Naive B cell (primary cell): ENCODE measurements around the gene C1QTNF9B. TPM values are rescaled to one million over a fixed set of nuclear protein-coding genes. Genes with fewer than 3 reads are reported as not detected.
"Not testable (repeated sequence)": the region's sequence is repeated elsewhere in the genome, so short reads cannot be mapped to it uniquely, and the experiment has no call there.

ENCODE experiments used
- ATAC-seq, 2 donors: fragments of 150-1000 bp; cut with Tn5 transposase; 2 replicates each; pipeline ENCODE4 v1.10.0; 2021; ENCODE audit warnings: low read depth in 2 of 2, mild to moderate bottlenecking in 2 of 2, moderate library complexity in 2 of 2
- DNase-seq: peaks from one replicate; pipeline ENCODE4 v3.0.0; 2022
- H3K27ac Mint-ChIP-seq, 6 donors: one replicate each; pipeline ENCODE4 v1.8.0; 2020 to 2022; ENCODE audit warnings: mild to moderate bottlenecking in 6 of 6, mixed read lengths in 6 of 6, moderate library complexity in 5 of 6, inconsistent platforms in 2 of 6
- H3K27me3 Mint-ChIP-seq, 3 donors: one replicate each; pipeline ENCODE4 v1.8.0; 2021 to 2022; ENCODE audit warnings: mixed read lengths in 3 of 3, mild to moderate bottlenecking in 1 of 3
- H3K36me3 Mint-ChIP-seq, 2 donors: one replicate each; pipeline ENCODE4 v1.8.0; 2020 to 2022; ENCODE audit warnings: mixed read lengths in 2 of 2, inconsistent platforms in 1 of 2, mild to moderate bottlenecking in 1 of 2
- H3K4me1 Mint-ChIP-seq, 3 donors: one replicate each; pipeline ENCODE4 v1.8.0; 2020 to 2022; ENCODE audit warnings: mixed read lengths in 3 of 3, inconsistent platforms in 1 of 3, mild to moderate bottlenecking in 1 of 3, moderate library complexity in 1 of 3
- H3K4me3 Mint-ChIP-seq, 8 donors: one replicate each; pipeline ENCODE4 v1.8.0; 2020 to 2022; ENCODE audit warnings: mild to moderate bottlenecking in 8 of 8, mixed read lengths in 8 of 8, moderate library complexity in 8 of 8, inconsistent platforms in 2 of 8
- H3K9me3 Mint-ChIP-seq, 7 donors: one replicate each; pipeline ENCODE4 v1.8.0; 2020 to 2022; ENCODE audit warnings: mixed read lengths in 7 of 7, mild to moderate bottlenecking in 5 of 7, inconsistent platforms in 2 of 7, moderate library complexity in 1 of 7
- polyA plus RNA-seq, 6 donors: library from polyadenylated mRNA; unstranded; fragments of 300-500 nt; fragmentation: Illumina TruSeq; gene quantifications; one replicate each; pipeline ENCODE4 v1.2.3, GENCODE V29; 2021; ENCODE audit warnings: low read depth in 6 of 6

The C1QTNF9B gene
- polyA plus RNA-seq, 6 donors from 2014 or later: 0.36 to 2.1 TPM; not detected in 4

- no peak overlapping the region for H3K27ac Mint-ChIP-seq
- H3K4me3 Mint-ChIP-seq: no peak overlapping the region
- H3K9me3 Mint-ChIP-seq: peaks cover 0 to 11% (median 0%) of the 10 kb centered on the region in 7 donors
- no peak for DNase-seq
- no peak for ATAC-seq
- no peaks in the 10 kb centered on the region for H3K36me3 Mint-ChIP-seq
- H3K27me3 Mint-ChIP-seq: peaks cover 48 to 64% (median 49%) of the 10 kb centered on the region in 3 donors
- H3K4me1 Mint-ChIP-seq: peaks cover 0 to 6% (median 0%) of the 10 kb centered on the region in 3 donors
Observed at GRCh38 chr13:23915308-23915707, 18.0 kb upstream of the C1QTNF9B start.

GRCh38 chr13:23912469-23912868 lies 15.2 kb upstream of the C1QTNF9B start:
- H3K27me3 Mint-ChIP-seq: peaks cover 36 to 53% (median 45%) of the 10 kb centered on the region in 3 donors
- no peak for ATAC-seq
- H3K9me3 Mint-ChIP-seq: peaks cover 0 to 5% (median 0%) of the 10 kb centered on the region in 7 donors

DNA sequence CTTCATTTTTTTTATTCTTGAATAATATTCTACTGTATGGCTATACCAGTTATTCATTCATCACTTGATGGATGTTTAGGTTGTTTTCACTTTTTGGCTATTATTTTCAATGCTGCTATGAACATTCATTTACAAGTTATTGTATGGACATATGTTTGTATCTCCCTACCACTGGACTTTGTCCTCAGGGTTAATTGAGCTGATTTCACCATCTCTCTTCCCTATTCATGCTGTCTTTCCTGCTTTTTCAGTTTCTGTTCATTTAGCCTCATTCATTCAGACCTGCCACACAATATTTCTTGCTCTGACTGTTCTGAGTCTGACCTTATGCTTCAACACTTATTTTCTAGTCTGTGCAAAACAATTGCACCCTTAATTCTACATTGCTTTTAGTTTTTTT lies 12.3 kb upstream of the C1QTNF9B start:
- H3K4me1 Mint-ChIP-seq: peaks cover 0 to 8% (median 0%) of the 10 kb centered on the region in 3 donors
- no peaks in the 10 kb centered on the region for H3K36me3 Mint-ChIP-seq
- no peak for DNase-seq
- no peak overlapping the region for H3K27ac Mint-ChIP-seq
- no peak for ATAC-seq
- no peak overlapping the region for H3K4me3 Mint-ChIP-seq
- H3K9me3 Mint-ChIP-seq: no peaks in the 10 kb centered on the region
- H3K27me3 Mint-ChIP-seq: peaks cover 25 to 49% (median 32%) of the 10 kb centered on the region in 3 donors

More at GRCh38 chr13:23912469-23912868, 15.2 kb upstream of the C1QTNF9B start:
- Mint-ChIP-seq H3K27ac (no peak overlapping the region), H3K36me3 (no peaks in the 10 kb centered on the region), H3K4me1 (peaks cover 0 to 6% (median 0%) of the 10 kb centered on the region in 3 donors), H3K4me3 (no peak overlapping the region)
- no peak for DNase-seq

DNA sequence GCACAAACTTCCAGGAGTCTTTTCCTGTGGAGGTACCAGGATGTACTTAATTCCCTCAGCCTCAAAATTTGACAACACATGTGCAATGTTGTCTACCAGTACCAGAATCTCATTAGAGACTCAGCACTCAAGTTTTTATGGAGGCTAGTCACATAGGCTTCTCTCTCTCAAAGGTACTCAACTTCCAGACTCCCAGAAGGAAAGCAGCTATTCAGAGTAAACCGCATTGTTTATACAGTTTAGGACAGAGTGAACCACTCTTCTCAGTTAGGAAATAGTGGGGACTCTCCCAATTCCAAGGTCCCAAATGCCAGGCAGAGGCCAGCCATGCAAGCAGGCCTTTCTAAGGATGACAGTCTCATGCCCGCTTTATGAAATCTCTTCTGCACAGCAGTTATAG lies 8.5 kb upstream of the C1QTNF9B start:
- Mint-ChIP-seq H3K9me3 (no peaks in the 10 kb centered on the region), H3K27ac (no peak overlapping the region), H3K4me3 (no peak overlapping the region), H3K36me3 (no peaks in the 10 kb centered on the region), H3K27me3 (peaks cover 35 to 59% (median 46%) of the 10 kb centered on the region in 3 donors), H3K4me1 (peaks cover 2 to 11% (median 5%) of the 10 kb centered on the region in 3 donors)
- ATAC-seq (no peak), DNase-seq (no peak)

DNA sequence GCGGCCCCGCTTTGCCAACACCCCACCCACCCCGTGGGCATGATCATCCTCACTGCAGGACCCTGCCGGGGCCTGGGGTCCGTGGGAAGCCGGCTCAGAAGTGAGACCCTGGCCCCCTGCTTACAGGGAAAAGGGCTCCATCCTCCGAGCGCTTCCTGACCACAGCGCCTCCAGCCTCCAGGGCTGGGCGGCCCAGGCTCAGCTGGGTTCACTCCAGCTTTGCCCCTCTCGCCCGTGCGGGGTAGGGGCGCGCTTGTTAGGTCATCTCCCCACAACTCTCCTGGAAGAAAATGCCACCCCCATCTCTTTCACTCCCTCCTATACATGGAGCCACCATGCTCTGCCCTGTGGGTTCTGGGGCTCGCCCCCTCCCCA lies 6.6 kb upstream of the C1QTNF9B start:
- DNase-seq (no peak), ATAC-seq (peak in 1 of 2 donors; percentile 5)
- Mint-ChIP-seq H3K27me3 (peaks cover 40 to 54% (median 41%) of the 10 kb centered on the region in 3 donors), H3K9me3 (no peaks in the 10 kb centered on the region), H3K36me3 (no peaks in the 10 kb centered on the region), H3K27ac (no peak overlapping the region), H3K4me3 (peak overlapping the region in 3 of 8 donors; percentile 24 to 65 (median 24)), H3K4me1 (peaks cover 2 to 11% (median 5%) of the 10 kb centered on the region in 3 donors)

GRCh38 chr13:23902975-23903905 lies 5.9 kb upstream of the C1QTNF9B start:
- no peaks in the 10 kb centered on the region for H3K36me3 Mint-ChIP-seq
- H3K27ac Mint-ChIP-seq: no peak overlapping the region
- H3K4me1 Mint-ChIP-seq: peaks cover 2 to 11% (median 5%) of the 10 kb centered on the region in 3 donors
- peaks cover 41 to 54% (median 42%) of the 10 kb centered on the region in 3 donors for H3K27me3 Mint-ChIP-seq
- DNase-seq: no peak
- H3K9me3 Mint-ChIP-seq: no peaks in the 10 kb centered on the region
- ATAC-seq: peak in 1 of 2 donors; percentile 4
- H3K4me3 Mint-ChIP-seq: peak overlapping the region in 3 of 8 donors; percentile 24 to 65 (median 24)

DNA sequence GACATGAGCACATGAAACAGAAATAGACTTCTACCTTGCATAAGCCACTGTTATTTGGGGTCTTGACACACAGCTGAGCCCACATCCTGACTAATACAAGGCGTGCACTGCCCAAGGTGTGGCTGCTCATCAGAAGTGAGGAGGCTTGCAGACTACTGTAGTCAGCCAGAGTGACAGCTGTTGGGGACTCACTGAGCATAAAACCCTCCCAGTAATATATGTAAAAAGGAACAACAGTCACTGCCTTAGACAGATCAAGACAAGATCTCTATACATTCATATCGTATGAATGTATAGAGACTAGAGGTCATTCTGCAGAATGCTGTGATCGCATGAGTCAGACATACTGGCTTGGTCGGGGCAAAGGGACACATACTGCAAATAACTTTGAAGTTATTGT lies 4.1 kb upstream of the C1QTNF9B start:
- Mint-ChIP-seq H3K36me3 (no peaks in the 10 kb centered on the region), H3K4me3 (no peak overlapping the region), H3K9me3 (no peaks in the 10 kb centered on the region), H3K27ac (no peak overlapping the region), H3K27me3 (peaks cover 35 to 44% (median 43%) of the 10 kb centered on the region in 3 donors), H3K4me1 (peaks cover 2 to 11% (median 5%) of the 10 kb centered on the region in 3 donors)
- ATAC-seq (no peak), DNase-seq (no peak)

DNA sequence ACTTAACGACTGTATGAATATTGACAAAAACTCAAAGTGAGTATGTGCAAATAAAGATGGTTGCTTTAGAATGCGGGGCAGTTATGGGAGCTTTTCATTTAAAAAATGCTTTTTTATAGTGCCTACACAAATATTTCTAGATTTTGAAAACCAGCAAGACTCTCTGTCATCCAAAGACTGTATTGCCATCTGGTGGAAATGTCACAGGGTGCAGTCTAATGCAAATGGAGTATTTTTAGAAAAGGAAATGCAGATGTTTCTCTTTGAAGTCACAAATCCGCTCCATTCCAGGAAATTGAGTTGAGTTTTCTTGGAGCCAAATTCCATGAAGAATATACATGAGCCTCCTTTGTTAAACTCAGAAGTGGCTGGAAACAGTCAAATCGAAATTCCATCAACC lies 2.3 kb upstream of the C1QTNF9B start:
- Mint-ChIP-seq H3K9me3 (no peaks in the 10 kb centered on the region), H3K27ac (no peak overlapping the region), H3K4me1 (peaks cover 2 to 9% (median 5%) of the 10 kb centered on the region in 3 donors), H3K4me3 (no peak overlapping the region), H3K36me3 (no peaks in the 10 kb centered on the region), H3K27me3 (peaks cover 31 to 51% (median 46%) of the 10 kb centered on the region in 3 donors)
- peak; percentile 29 for DNase-seq
- ATAC-seq: peak; percentile 58 to 67

GRCh38 chr13:23898101-23898500 lies 799 bp upstream of the C1QTNF9B start:
- Mint-ChIP-seq H3K27ac (no peak overlapping the region), H3K4me3 (no peak overlapping the region), H3K27me3 (peaks cover 21 to 42% (median 39%) of the 10 kb centered on the region in 3 donors), H3K36me3 (no peaks in the 10 kb centered on the region), H3K4me1 (peaks cover 0 to 2% (median 0%) of the 10 kb centered on the region in 3 donors), H3K9me3 (no peaks in the 10 kb centered on the region)
- ATAC-seq: no peak
- no peak for DNase-seq

- not testable (repeated sequence) for H3K9me3 Mint-ChIP-seq, H3K27ac Mint-ChIP-seq, ATAC-seq, H3K4me3 Mint-ChIP-seq, H3K4me1 Mint-ChIP-seq, DNase-seq, H3K36me3 Mint-ChIP-seq
- peaks cover 5 to 22% (median 17%) of the 10 kb centered on the region in 3 donors for H3K27me3 Mint-ChIP-seq
Observed at GRCh38 chr13:23894746-23895145, 2.6 kb downstream of the C1QTNF9B start.

DNA sequence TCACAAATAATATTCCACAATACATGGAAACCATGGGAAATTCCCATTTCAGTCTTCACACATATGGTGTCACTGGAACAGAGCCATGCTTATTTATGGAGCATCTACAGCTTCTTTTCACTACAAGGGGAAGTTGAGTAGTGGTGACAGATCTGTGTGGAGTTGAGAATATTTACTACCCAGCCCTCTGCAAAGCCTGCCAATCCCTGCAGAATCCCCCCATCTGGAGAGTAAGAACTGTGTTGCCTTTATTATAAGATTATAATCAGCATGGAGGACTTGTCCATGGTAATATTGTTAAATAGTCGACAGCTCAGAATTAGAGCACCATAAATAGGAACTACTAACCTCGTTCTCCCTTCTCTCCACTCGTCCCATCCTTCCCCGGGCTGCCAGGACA lies 3.5 kb downstream of the C1QTNF9B start:
- H3K27me3 Mint-ChIP-seq: peaks cover 5 to 17% (median 14%) of the 10 kb centered on the region in 3 donors
- DNase-seq, H3K9me3 Mint-ChIP-seq, H3K36me3 Mint-ChIP-seq, ATAC-seq, H3K27ac Mint-ChIP-seq: not testable (repeated sequence)
- H3K4me1 Mint-ChIP-seq: peaks cover 12 to 14% (median 14%) of the 10 kb centered on the region in 3 donors
- peak overlapping the region in 1 of 8 donors; percentile 36 for H3K4me3 Mint-ChIP-seq

DNA sequence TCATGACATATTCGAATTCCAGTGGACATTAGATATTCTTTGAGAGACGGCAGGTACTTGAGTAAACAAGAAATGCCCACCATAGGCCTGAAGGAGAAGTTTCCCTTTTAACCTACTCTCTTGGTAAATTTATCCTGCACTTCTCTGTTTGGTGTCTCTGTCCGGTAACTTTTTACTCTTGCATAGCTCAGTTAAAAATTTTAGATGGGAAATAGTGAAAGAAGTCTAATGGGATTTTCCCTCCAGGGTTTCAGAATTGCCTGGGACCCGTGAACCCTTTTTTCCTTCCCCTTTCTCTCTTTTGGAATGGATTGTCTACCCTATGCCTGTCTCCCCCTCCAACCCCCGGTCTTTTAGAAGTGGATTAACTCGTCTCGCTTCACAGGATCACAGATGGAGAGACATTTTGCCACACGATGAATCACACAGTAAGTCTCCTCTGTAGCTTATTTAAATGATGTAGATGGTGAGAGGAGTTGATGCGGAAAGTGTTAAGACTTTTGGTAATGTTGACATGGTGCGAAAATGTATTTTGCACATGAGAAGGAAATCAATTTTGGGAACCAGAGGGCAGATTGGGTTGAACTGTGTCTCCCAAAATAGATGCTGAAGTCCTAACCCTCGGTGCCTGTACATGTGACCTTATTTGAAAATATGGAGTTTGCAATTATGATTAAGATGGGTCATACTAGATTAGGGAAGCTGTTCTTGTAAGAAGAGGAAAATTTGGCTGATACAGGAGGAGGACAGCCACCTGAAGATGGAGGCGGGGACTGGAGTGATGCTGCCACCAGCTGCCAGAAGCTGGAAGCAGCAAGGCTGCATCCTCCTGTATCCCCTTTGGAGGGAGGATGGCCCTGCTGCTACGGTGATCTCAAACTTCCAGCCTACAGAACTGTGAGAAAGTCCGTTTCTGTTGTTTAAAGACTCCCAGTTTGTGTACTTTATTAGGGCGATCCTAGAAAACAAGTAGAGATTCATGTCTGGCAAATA lies 7.4 kb downstream of the C1QTNF9B start:
- Mint-ChIP-seq H3K4me3 (peak overlapping the region; percentile 84 to 99 (median 94)), H3K9me3 (no peaks in the 10 kb centered on the region), H3K4me1 (peaks cover 18 to 24% (median 20%) of the 10 kb centered on the region in 3 donors), H3K36me3 (peaks cover 3 to 4% of the 10 kb centered on the region in 2 donors), H3K27me3 (peaks cover 0 to 3% (median 0%) of the 10 kb centered on the region in 3 donors), H3K27ac (peak overlapping the region in 5 of 6 donors; percentile 86 to 97 (median 95))
- DNase-seq (no peak), ATAC-seq (no peak)
